Suppressor macrophage (primary cell): Measurements from ENCODE around the gene POC1A.
"Not testable (repeated sequence)": the region's sequence is repeated elsewhere in the genome, so short reads cannot be mapped to it uniquely, and the experiment has no call there.

Experiments used
- DNase-seq, 4 experiments: peaks; one replicate each; pipeline ENCODE4 v3.0.0-alpha.2; 2020 to 2022

The POC1A gene

GRCh38 chr3:52044869-52045619, 109.2 kb downstream of the POC1A start:
- no peak for DNase-seq

DNA sequence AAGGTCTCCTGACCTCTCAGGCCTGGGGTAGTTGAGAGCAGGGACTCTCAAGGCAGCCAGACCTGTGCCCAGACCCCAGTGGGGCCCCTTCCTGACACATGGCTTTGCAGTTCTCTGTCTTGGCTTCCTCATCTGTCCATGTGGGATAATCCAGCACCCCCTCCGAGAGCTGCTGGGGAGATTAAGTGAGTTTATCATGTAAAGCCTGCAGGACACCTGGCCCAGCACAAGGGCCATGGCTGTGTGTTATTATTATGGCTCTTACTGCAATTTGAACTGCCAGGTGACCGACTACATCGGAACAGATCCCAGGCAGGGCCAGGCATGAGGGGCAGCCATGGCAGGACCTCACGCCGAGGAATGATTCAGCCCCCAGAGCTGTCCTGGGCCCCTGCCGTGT, 110.5 kb downstream of the POC1A start:
- no peak for DNase-seq

DNA sequence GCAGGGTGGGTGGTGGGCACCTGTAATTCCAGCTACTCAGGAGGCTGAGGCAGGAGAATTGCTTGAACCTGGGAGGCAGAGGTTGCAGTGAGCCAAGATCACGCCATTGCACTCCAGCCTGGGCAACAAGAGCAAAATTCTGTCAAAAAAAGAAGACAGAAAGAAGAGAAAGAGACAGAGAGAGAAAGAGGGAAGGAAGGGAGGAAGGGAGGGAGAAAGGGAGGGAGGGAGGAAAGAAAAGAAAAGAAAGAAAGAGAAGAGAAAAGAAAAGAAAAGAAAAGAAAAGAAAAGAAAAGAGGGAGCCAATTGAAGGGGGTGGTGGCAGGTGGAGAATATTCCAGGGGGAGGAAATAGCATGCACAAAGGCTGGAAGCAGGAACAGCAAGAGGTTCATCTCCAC, 111.2 kb downstream of the POC1A start:
- DNase-seq: not testable (repeated sequence)

DNA sequence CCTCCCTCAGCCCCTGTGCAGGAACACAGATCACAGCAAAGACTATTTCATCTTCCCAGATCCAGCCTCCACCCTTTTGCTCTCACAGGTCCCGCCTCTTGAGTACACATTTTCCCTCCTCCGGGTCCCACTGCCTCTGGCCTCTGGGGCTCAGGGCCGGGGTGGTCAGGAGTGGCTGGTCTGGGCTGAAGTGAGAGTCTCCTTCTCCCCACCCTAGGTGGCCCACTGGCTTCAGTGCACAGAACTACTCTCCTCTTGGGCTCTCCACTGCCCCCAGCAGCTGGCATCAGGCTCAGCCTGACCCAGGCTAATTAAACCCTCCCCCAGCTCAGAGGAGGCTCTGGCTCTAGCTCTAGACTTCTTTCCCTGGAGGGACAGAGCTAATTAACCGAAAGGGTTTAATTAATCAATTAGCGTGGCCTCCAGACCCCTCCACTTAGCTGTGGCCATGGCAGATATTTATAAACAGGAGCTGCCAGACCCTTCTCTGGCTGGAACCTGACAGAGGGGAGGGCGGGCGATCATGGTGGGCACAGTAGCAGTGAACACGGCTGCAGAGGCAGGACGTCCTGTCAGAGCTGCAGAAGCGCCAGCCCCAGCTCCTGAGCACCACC, 113.0 kb downstream of the POC1A start:
- DNase-seq: no peak

- no peak for DNase-seq
These were observed 113.6 kb downstream of the POC1A start for GRCh38 chr3:52040600-52040999.

- DNase-seq: no peak
These were observed 114.4 kb downstream of the POC1A start for GRCh38 chr3:52039846-52040245.

GRCh38 chr3:52039426-52039825, 114.8 kb downstream of the POC1A start:
- no peak for DNase-seq

DNA sequence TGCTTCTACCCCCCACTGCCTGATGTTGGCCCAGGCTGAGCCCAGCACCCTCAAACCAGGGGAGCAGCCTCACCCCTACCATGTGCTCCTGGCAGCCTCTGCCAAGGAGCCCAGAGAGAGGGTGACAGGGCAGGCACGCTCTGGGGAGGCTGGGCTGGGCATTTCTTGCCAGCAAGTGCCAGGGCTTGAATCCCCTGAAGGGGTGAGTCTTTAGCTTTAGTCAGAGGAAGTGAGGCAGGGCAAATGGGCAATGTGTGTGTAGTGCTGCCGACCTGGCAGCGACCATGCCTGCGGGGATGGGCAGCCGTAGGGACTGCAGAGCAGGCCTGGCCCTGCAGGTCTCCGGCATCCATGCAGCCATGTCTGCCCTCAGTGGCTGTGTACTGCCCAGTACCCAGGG, 116.0 kb downstream of the POC1A start:
- DNase-seq: no peak

GRCh38 chr3:52037291-52037690, 116.9 kb downstream of the POC1A start:
- no peak for DNase-seq

DNA sequence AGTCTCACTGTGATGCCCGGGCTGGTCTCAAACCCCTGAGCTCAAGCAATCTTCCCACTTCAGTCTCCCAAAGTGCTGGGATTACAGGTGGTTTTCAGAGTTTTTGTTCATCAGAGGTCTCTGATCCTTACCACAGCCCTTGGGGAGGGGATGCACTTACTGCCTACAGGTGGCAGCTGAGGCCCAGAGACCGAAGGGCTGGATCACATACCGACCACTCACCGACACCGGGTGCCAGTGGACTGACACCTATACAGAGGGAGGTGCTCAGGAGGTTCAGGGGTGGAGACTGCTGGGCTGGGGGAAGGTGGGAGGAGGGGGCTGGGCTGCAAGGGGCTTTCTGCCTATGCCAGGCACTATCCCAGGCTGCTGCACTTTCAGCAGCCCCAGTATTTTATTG, 117.4 kb downstream of the POC1A start:
- no peak for DNase-seq

- no peak for DNase-seq
These were observed 118.0 kb downstream of the POC1A start for GRCh38 chr3:52036222-52036694.

DNA sequence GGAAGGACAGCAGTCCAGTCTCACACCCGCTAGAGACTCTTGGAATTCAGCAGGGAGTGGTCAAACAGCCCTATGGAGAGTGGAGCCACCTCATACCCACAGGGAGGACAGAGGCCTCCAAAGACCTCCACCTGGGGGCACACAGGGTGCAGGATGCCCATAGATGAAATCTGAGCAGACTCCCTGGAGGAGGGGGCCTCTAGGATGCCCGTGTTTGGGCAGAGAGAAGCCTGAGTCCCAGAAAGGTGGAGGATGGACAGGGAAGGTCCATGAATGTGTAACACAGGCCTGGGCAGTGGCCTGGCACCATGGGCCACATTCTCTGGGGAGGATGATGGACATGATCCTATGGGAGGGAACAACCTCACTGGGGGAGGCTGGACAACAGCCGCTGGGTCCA, 119.6 kb downstream of the POC1A start:
- no peak for DNase-seq

- no peak for DNase-seq
These were observed 120.0 kb downstream of the POC1A start for GRCh38 chr3:52034212-52034611.

DNA sequence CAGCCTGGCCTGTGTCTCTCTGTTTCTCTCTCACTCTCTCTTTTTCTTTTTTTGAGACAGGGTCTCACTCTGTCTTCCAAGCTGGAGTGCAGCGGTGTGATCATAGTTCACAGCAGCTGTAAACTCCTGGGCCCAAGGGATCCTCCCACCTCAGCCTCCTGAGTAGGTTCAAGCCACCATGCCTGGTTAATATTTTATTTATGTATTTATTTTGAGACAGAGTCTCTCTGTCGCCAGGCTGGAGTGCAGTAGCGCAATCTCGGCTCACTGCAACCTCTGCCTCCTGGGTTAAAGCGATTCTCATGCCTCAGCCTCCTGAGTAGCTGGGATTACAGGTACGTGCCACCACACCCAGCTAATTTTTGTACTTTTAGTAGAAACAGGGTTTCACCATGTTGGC, 120.5 kb downstream of the POC1A start:
- not testable (repeated sequence) for DNase-seq

- DNase-seq: no peak
These were observed 121.4 kb downstream of the POC1A start for GRCh38 chr3:52032702-52033408.

GRCh38 chr3:52031896-52032295, 122.3 kb downstream of the POC1A start:
- DNase-seq: no peak

GRCh38 chr3:52030714-52031310, 123.4 kb downstream of the POC1A start:
- no peak for DNase-seq

DNA sequence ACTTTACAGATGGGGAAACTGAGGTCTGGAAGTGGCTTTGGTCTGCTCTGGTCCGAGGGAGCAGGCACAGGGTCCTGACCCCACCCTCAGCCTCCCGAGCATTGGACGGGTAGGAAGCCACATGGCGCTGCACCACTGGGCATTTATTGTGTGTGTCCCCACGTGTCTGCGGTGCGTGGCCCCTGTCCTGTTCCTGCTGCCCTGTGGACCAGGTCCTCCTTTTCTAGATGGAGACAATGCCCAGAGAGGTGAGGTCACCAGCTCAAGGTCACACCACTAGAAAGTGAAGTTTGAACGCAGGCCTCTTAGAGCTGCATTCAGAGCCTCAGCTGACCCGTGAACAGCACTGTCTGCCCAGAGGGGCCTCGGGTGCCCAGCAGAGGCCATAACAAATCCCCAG, 124.7 kb downstream of the POC1A start:
- DNase-seq: no peak

GRCh38 chr3:52029053-52029452, 125.2 kb downstream of the POC1A start:
- DNase-seq: no peak

DNA sequence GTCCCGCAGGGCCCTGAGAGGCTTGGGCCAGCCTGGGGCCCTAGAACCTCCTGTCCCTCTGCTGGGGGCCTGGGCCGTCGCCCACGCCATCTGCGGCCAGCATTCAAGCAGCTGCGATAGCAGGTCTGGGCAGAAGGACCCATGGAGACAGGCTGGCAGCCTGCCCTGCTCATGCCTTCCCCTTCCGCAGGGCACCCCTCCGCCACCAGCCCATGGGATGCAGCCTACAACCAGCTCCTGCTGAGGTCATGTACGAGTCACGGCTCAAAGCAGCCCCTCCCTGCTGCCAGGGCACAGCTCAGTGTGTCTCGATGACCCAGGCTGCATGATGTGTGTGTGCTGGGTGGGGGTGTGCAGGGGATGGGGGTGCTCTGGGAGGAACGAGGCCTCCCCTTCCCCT, 125.7 kb downstream of the POC1A start:
- no peak for DNase-seq

DNA sequence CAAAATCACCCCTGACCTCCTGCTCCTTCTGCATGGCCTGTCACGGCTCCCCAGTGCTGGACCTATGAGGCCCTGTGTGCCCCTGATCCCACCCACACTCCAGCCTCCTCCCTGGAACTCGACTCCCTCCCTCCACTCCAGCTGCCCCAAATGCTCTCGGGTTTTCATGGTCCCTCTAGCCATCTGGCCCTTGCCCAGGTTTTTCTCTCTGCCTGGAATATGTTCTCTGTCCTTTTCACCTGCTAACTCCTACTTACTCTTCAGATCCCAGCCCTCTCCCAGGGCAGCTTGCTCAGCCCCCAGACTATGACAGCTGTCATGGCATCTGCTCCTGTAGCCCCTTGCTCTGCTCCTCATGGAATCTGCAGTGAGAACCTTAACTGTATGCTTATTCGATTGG, 128.2 kb downstream of the POC1A start:
- DNase-seq: no peak

DNA sequence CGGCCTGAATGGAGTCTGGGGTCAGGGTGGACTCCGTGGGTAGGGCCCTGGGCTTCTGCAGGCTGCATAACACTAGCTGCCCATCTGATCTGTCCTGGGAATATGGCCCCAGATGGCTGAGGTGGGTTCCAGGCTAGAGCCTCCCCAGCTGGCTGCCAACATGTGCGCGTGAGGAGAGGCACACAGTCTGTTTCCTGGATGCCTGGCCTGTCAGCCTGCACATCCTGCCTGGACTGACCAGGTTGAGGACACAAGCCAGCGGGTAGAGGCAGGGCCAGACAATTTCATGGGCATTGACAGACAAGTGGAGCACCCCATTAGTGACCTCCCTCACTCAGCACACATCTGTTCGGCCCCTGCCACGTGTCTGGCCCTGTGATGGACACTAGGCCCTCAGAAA, 128.8 kb downstream of the POC1A start:
- DNase-seq: no peak
